Activated B cell treated with CpG ODN at 0.5 μM for 24 hours (primary cell): ENCODE data around the gene ZNF274. TPM values are rescaled to one million over a fixed set of nuclear protein-coding genes. Genes with fewer than 3 reads are reported as not detected.
"Not testable (repeated sequence)": the region's sequence is repeated elsewhere in the genome, so short reads cannot be mapped to it uniquely, and the experiment has no call there.

Experiments
- ATAC-seq: fragments of 200-7000 bp; cut with Tn5 transposase; one replicate; pipeline ENCODE4 v1.10.0; 2021; ENCODE audit warnings: low read depth, mild to moderate bottlenecking, moderate library complexity
- CTCF ChIA-PET: fragments of 350-600 bp; sonication (Branson Sonifier 250); formaldehyde crosslinking; loops from one replicate; lab custom pipeline; 2021; ENCODE audit warnings: antibody characterized with exemption; lab: Charles Lee
- POLR2A ChIA-PET: fragments of 350-600 bp; sonication (Branson Sonifier 250); formaldehyde crosslinking; loops from one replicate; lab custom pipeline; 2021; ENCODE audit warnings: antibody characterized with exemption; lab: Charles Lee
- DNase-seq: peaks from one replicate; pipeline ENCODE4 v3.0.0; 2022
- H3K27ac Mint-ChIP-seq: one replicate; pipeline ENCODE4 v1.8.0; 2020; ENCODE audit warnings: mixed read lengths
- H3K27me3 Mint-ChIP-seq: one replicate; pipeline ENCODE4 v1.8.0; 2021; ENCODE audit warnings: mixed read lengths
- H3K36me3 Mint-ChIP-seq: one replicate; pipeline ENCODE4 v1.8.0; 2021; ENCODE audit warnings: low read depth, mixed read lengths
- H3K4me1 Mint-ChIP-seq: one replicate; pipeline ENCODE4 v1.8.0; 2021; ENCODE audit warnings: mixed read lengths
- H3K4me3 Mint-ChIP-seq: one replicate; pipeline ENCODE4 v1.8.0; 2020; ENCODE audit warnings: mild to moderate bottlenecking, mixed read lengths
- H3K9me3 Mint-ChIP-seq: one replicate; pipeline ENCODE4 v1.8.0; 2020; ENCODE audit warnings: mixed read lengths
- intact Hi-C: fragments of 100-400 bp; cut with micrococcal nuclease; formaldehyde crosslinking; loops from one replicate; pipeline ENCODE4 v1.15.1; 2024
- total RNA-seq: library from RNA; stranded (reverse); gene quantifications from 2 replicates; pipeline ENCODE4 v1.2.3, GENCODE V29; 2022
- TF ChIP-seq, protein P1 (sequence below): fragments of 200-600 bp; IDR thresholded peaks from one replicate; pipeline ENCODE4 v1.8.0; 2022; ENCODE audit warnings: antibody characterized with exemption, mild to moderate bottlenecking

The ZNF274 gene
- 47.2 and 50.3 TPM in 2 replicates for total RNA-seq

DNA sequence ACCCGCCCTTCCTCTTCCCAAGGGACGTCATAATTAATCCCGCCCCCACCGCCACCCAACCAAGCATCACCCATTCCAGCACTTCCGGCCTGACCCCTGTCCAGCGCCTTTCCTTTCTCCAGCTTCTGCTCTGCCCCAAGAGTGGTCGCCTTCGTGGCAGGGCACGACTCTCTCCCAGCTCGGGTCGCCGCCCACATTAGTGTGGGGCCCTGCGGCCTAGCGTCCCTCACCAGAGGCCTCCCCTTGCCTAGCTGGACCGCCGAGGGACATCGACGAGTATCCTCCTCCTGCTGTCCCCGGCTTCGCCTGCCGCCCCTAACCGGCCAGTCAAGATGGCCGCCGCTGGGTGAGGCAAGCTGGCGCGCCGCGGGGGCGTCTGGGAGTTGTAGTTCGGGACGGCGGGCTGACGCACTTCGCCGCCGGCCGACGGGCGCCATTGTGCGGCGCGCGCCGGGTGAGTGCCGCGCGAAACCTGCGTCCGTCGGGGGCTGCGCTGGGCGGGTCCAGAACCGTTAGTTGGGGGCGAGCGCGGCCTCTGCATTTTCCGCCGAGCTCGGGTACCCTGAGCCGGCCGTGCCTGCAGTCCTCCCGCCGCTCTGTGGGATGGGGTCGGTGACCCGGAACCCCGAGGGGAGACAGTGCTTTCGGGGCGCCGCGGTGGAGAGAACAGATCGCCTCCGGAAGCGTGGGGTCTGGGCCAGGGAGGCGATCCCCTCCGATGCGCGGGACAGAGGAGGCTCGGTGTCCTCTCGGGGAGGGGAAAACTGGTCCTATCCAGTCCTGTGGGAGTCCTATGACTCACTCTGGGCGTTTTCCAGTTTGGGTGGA, at the start of gene ZNF274:
ZNF274 (plus strand) TSS at position 73 of the 828 bp plus-strand sequence. CDS start 905 bp downstream, outside the sequence.
- Mint-ChIP-seq H3K4me1 (peaks cover 24% of the 10 kb centered on the region), H3K9me3 (peaks cover 21% of the 10 kb centered on the region), H3K36me3 (peaks cover 63% of the 10 kb centered on the region), H3K4me3 (peak within 1 kb of the TSS; percentile 92), H3K27me3 (no peaks in the 10 kb centered on the region), H3K27ac (peak within 1 kb of the TSS; percentile 98)
- TF ChIP-seq, protein P1, sequence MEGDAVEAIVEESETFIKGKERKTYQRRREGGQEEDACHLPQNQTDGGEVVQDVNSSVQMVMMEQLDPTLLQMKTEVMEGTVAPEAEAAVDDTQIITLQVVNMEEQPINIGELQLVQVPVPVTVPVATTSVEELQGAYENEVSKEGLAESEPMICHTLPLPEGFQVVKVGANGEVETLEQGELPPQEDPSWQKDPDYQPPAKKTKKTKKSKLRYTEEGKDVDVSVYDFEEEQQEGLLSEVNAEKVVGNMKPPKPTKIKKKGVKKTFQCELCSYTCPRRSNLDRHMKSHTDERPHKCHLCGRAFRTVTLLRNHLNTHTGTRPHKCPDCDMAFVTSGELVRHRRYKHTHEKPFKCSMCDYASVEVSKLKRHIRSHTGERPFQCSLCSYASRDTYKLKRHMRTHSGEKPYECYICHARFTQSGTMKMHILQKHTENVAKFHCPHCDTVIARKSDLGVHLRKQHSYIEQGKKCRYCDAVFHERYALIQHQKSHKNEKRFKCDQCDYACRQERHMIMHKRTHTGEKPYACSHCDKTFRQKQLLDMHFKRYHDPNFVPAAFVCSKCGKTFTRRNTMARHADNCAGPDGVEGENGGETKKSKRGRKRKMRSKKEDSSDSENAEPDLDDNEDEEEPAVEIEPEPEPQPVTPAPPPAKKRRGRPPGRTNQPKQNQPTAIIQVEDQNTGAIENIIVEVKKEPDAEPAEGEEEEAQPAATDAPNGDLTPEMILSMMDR = no peak
- peak; percentile 93 for DNase-seq
- CTCF ChIA-PET = interaction anchor here (0.5 to 1.6 kb wide), 4 partner anchors 45 to 1436 kb away, joined by 3 read pairs; no protein-coding TSS in a partner anchor
- intact Hi-C loops = loop anchor here (1.0 to 2.0 kb wide), 13 partner anchors 46 to 942 kb away; partner anchors contain the start of genes ERVK3-1, TRAPPC2B, TRIM28 and ZNF211
- POLR2A ChIA-PET = interaction anchor here (0.6 to 2.6 kb wide), 38 partner anchors 10 to 1869 kb away, joined by 3 to 39 read pairs (median 5); partner anchors contain the start of genes CHMP2A, ERVK3-1, ZBTB45 and ZIK1
- peak; percentile 84 for ATAC-seq

DNA sequence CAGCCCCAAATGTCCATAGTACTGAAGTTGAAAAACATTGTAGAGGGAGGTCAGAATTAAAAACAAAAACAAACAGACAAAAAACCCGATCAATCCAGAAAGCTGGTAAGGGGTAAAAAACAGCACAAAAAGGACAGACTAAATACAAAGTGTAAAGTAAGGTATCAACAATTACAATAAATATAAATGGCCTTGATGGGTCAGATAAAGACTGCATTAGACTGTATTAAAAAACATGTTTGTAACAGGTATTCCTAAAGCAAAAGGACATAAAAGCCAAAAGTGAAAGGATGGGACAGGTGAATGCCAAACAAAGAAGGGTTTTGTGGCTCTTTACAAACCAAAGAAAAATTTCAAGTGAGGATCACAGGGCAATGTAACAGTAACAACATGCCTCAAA, 48.6 kb upstream of the ZNF274 start:
- TF ChIP-seq, protein P1 = no peak
- H3K36me3 Mint-ChIP-seq = peaks cover 92% of the 10 kb centered on the region
- DNase-seq = no peak
- intact Hi-C loops = no loop called here
- H3K4me3 Mint-ChIP-seq = no peak overlapping the region
- no peak for ATAC-seq
- ChIA-PET POLR2A (no interaction called here), CTCF (no interaction called here)
- H3K27me3 Mint-ChIP-seq = no peaks in the 10 kb centered on the region
- no peak overlapping the region for H3K27ac Mint-ChIP-seq
- peaks cover 34% of the 10 kb centered on the region for H3K9me3 Mint-ChIP-seq
- no peaks in the 10 kb centered on the region for H3K4me1 Mint-ChIP-seq

DNA sequence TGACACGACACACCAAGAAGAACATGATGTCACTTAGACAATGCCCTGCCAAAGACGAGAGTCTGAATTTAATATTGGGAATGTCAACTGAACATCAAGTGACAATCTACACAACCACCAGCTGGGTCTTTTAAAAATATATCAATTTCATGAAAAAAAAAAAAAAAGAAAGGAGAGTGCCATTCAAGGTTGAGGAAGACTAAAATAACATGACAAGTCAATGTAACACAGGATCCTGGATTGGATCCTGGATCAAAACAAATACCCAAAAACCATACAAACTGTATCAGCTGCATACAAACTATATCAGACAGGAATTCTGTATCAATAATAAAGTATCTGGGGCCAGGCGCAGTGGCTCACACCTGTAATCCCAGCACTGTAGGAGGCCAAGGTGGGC, 37.0 kb upstream of the ZNF274 start:
- Mint-ChIP-seq H3K4me3 (no peak overlapping the region), H3K9me3 (peaks cover 10% of the 10 kb centered on the region), H3K4me1 (peaks cover 14% of the 10 kb centered on the region), H3K27ac (no peak overlapping the region), H3K36me3 (peaks cover 39% of the 10 kb centered on the region), H3K27me3 (no peaks in the 10 kb centered on the region)
- no peak for ATAC-seq
- intact Hi-C loops = no loop called here
- ChIA-PET POLR2A (no interaction called here), CTCF (no interaction called here)
- DNase-seq = no peak
- TF ChIP-seq, protein P1 = no peak

DNA sequence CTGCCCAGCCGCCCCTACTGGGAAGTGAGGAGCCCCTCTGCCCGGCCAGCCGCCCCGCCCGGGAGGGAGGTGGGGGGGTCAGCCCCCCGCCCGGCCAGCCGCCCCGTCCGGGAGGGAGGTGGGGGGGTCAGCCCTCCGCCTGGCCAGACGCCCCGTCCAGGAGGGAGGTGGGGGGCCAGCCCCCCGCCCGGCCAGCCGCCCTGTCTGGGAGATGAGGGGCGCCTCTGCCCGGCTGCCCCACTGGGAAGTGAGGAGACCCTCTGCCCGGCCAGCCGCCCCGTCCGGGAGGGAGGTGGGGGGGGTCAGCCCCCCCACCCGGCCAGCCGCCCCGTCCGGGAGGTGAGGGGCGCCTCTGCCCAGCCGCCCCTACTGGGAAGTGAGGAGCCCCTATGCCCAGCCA, 35.4 kb upstream of the ZNF274 start:
- H3K27me3 Mint-ChIP-seq, intact Hi-C loops, POLR2A ChIA-PET, DNase-seq, H3K27ac Mint-ChIP-seq, ATAC-seq, CTCF ChIA-PET, H3K9me3 Mint-ChIP-seq, H3K4me3 Mint-ChIP-seq: not testable (repeated sequence)
- H3K36me3 Mint-ChIP-seq = peaks cover 24% of the 10 kb centered on the region
- H3K4me1 Mint-ChIP-seq = peaks cover 14% of the 10 kb centered on the region

DNA sequence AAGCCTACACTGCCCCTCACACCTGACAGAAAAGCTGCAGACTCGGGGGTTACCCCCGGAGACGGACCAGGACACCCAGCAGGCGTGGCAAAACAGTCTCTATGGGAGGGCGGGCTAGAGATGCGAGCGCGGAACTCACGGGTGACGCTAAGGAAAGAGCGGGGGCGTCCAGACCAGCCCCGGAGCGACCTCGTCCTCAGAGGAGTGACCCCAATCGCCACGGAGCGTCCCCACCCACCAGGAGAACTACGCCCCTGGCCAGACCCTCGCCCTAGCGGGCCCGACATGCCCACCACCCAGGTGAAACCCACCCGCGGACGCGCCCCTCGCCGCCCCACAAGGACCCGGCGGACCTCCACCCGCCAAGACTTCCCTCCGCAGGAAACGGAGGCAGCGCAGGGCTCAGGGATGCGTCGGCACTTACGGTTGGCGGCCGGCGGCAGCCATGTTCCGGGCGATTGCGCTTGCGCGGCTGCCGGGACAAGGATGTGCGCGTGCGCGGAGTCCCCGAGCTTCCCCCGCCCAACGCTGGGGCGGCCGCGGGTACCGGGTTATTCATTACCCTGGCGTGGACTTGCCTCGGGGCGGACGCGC, 32.4 kb upstream of the ZNF274 start, which contains the start of gene ZNF329:
ZNF329 (minus strand) TSS at position 462 of the 594 bp plus-strand sequence. CDS start 21,286 bp downstream, outside the sequence.
- peak; percentile 94 for DNase-seq
- CTCF ChIA-PET = interaction anchor here (1.7 kb wide), 1 partner anchor 128 kb away, joined by 4 read pairs; no protein-coding TSS in a partner anchor

More for the DNA sequence above, 32.4 kb upstream of the ZNF274 start, which contains the start of gene ZNF329:
- Mint-ChIP-seq H3K9me3 (peaks cover 3% of the 10 kb centered on the region), H3K36me3 (peaks cover 14% of the 10 kb centered on the region), H3K27ac (peak within 1 kb of the TSS; percentile 86), H3K4me1 (peaks cover 22% of the 10 kb centered on the region), H3K27me3 (no peaks in the 10 kb centered on the region), H3K4me3 (peak within 1 kb of the TSS; percentile 90)
- POLR2A ChIA-PET = interaction anchor here (0.6 to 1.7 kb wide), 19 partner anchors 33 to 1782 kb away, joined by 3 to 11 read pairs (median 3); partner anchors contain the start of genes ERVK3-1, ZBTB45, ZNF135 and ZNF274
- TF ChIP-seq, protein P1 = no peak
- ATAC-seq = peak; percentile 69
- intact Hi-C loops = loop anchor here (1.0 to 10.0 kb wide), 6 partner anchors 52 to 744 kb away; partner anchors contain the start of genes ZNF256, ZNF416, ZNF552 and ZSCAN18
